ENCODE results near the gene ABCB11.
"Not testable (repeated sequence)": the region's sequence is repeated elsewhere in the genome, so short reads cannot be mapped to it uniquely, and the experiment has no call there.

Gene ABCB11
- total RNA-seq = 0 to 0.13 reads per million in 2 donors

DNA sequence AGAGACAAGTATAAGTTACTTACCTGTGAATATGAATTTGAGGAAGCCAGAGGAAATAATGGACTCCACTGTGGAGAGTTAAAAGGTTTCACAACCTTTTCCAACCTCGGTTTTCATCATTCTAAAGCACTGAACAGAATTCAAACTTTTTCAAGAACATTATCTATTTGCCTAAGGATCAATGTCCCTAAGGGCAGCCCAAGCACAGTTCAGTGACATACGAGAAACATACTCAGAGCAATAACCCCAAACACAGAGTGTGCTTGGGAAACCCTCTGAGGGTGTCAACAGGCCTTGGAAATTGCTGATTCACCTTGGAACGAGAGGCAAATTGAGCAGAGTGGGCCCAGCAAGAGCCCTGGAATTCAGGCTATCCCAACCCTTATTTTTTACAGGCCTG, at the start of gene ABCB11:
Gene ABCB11 (minus strand): TSS at position 123 of the 400 bp plus-strand sequence. CDS start 13,199 bp downstream, outside the sequence.
- DNase-seq = no peak

DNA sequence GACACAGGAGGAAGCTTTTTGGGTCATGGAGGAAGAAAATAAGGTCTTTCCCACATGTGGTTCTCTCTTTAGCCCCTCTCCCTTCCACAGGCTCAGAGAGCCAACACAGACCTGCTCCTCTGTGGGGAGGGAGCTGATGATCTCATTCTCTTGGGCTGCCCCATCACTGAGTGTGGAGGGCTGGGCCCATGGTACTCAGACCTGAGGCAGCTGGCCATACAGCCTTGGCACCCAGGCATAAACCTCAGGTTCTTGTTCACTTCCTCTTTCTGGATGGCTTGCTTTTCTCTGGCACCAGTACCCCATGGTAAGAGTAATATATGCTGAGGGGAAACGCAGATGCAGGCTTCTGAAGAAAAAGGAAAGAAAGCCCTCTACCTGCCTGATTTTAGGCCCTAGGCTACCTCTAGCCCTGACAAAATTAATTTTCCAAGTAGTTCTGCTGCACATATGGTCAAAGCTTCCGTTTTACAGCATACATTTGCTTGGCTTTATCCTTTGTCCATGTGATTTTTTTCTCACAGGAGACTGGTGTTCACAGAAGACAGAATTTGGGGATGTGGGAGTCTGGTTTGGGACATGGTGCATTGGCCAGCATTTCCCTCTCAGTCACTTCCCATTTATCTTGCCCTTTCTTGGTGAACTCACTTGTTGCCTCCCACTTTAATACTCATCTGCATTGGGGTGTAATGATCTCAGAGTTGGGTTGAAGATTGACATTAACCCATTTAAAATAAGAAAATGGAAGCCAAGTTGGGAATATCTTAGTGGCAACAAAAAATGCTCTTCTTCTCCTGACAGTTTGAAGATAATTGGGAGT, 49.3 kb upstream of the ABCB11 start:
- DNase-seq = no peak

DNA sequence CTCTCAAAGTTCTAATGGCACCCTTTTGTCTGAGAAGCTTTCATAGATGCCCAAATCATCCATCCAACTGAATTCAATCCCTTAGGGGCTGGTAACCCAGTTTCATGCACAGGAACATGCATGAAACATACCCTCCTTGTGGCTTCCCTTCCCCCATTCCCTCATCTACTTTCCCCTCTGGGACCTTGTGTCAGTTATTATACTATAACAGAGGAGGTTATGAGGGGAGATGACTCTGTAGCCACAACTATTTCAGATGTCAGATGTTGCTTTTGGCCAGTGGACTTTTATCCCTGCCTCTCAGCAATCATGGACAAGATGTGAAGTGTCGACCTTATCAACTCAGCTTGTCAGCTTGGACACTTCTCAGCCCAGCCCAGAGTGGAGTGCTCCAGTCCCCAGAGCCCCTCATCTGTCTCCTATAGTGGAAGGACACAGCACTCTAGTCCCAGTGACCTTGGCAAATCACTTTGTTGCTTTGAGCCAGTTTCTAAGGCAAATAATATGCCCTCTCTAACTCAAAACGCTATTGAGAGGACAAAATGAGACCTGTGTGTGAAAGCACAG, 46.6 kb upstream of the ABCB11 start:
- no peak for DNase-seq

- peak in 1 of 5 experiments; percentile 39 for DNase-seq
Observed at GRCh38 chr2:169073963-169074751, 43.0 kb upstream of the ABCB11 start.

GRCh38 chr2:169073211-169073962, 42.3 kb upstream of the ABCB11 start:
- no peak for DNase-seq

- peak in 1 of 5 experiments; percentile 38 for DNase-seq
Observed at GRCh38 chr2:169072163-169072925, 41.2 kb upstream of the ABCB11 start.

DNA sequence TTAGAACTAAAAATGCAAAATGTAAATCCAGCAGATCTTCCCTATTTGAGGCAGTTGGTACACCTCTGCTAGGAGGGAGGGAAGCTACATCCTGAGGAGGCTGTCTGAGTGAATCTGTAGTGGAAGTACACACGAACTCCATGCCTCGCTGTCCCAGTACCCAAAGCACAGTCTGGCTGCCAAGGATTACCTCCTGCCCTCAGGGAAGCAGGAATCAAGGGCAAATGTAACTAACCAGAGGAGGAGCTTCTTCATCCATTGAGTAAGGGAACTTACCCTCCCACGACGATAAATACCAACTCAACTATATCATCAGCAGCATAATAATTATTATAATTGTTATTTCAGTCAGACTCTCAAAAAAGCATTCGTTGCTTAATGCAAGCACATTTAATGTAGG, 40.3 kb upstream of the ABCB11 start:
- no peak for DNase-seq

- DNase-seq = no peak
Observed at GRCh38 chr2:169069833-169070232, 38.7 kb upstream of the ABCB11 start.

DNA sequence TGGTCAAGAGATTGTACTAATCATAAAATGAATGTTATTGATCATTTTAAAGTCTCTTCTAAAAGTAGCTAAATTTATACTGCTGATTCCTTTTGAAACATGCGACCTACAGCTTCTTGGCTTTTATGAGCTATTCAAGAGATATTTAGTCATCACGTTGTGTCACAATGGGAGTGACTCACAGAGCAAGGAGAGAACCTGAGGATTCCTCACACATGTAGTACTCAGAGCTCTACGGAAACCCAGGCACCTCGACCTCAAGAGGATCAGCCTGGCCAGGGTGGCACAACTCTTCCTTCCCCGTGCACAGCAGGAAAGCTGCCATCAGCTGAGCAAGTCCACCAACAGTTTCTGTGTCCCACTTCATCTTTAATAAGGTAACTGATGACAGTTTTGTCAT, 38.2 kb upstream of the ABCB11 start, which contains the start of gene DHRS9:
Gene DHRS9 (plus strand): TSS at position 223 of the 400 bp plus-strand sequence. CDS start 12,019 bp downstream, outside the sequence.
- DNase-seq = no peak

GRCh38 chr2:169066897-169067296, 35.8 kb upstream of the ABCB11 start:
- DNase-seq = no peak

- no peak for DNase-seq
Observed at GRCh38 chr2:169065864-169066517, 34.9 kb upstream of the ABCB11 start.

DNA sequence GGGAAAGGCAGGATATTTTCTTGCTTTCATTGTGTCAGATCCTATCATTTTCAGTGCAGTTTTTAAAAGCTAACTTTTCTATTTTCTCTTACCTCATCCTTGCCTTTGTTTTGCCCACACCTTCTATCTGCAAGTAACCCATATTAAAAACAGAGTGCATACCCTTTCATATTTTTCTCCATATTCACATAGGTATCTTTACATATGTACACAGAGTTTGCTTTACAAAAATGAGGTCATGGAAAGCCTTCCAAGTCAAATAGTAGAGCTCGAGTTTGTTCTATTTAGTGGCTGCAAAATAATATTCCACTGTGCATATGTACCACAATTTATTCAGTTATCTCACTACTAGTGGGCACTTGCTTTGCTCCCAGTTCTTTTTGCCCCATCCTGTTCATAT, 34.3 kb upstream of the ABCB11 start:
- DNase-seq = no peak

DNA sequence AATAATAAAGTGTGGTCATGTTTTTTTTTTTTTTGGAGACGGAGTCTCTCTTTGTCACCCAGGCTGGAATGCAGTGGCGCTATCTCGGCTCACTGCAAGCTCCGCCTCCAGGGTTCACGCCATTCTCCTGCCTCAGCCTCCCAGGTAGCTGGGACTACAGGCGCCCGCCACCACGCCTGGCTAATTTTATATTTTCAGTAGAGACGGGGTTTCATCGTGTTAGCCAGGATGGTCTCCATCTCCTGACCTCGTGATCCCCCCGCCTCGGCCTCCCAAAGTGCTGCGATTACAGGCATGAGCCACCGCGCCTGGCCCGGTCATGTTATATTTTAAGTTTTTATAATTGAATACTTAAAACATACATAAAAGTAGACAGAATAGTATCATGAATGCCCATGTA, 33.1 kb upstream of the ABCB11 start:
- DNase-seq = not testable (repeated sequence)

GRCh38 chr2:169054575-169054974, 23.5 kb upstream of the ABCB11 start:
- DNase-seq = not testable (repeated sequence)

DNA sequence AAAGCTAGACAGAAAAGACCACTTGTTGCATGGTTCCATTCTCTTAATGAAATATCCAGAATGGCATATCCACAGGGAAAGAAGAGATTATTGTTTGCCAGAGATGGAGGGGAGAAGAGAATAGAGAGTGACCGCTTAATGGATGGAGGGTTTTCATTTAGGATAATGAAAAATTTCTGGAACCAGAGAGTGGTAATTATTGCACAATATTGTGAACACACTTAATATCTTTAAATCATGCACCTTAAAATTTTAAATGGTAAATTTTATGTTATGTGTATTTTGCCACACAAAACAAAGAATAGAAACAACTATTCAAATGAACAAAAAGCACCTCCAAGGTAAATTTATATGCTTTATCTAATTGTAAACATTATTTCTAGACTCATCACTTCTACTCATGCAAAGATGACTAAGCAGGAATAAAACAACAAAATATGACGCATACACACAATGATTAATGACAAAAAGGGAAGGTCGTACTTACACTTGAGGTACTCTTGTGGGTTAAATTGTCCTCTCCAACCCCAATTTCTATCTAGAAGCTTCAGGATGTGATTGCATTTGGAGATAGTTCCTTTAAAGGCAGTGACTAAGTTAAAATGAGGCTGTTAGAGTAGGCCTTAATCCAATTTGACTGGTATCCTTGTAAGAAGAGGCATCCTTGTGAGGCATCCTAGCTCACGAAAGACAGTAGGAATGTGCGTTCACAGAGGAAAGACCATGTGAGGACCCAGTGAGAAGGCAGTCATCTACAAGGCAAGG, 19.5 kb upstream of the ABCB11 start:
- no peak for DNase-seq

DNA sequence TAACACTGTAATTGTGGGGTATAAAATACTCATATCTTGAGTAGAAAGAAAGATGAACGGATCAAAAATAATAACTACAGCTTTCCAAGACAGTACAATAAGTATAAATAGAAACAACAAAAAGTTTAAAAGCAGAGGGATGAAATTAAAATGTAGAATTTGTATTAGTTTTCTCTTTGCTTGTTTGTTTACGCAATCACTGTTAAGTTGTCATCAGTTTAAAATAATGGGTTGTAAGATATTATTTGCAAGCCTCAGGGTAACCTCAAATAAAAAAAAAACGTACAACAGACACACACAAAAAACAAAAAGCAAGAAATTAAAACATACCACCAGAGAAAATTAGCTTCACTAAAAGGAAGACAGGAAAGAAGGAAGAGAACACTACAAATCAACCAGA, 18.0 kb upstream of the ABCB11 start:
- DNase-seq = no peak

DNA sequence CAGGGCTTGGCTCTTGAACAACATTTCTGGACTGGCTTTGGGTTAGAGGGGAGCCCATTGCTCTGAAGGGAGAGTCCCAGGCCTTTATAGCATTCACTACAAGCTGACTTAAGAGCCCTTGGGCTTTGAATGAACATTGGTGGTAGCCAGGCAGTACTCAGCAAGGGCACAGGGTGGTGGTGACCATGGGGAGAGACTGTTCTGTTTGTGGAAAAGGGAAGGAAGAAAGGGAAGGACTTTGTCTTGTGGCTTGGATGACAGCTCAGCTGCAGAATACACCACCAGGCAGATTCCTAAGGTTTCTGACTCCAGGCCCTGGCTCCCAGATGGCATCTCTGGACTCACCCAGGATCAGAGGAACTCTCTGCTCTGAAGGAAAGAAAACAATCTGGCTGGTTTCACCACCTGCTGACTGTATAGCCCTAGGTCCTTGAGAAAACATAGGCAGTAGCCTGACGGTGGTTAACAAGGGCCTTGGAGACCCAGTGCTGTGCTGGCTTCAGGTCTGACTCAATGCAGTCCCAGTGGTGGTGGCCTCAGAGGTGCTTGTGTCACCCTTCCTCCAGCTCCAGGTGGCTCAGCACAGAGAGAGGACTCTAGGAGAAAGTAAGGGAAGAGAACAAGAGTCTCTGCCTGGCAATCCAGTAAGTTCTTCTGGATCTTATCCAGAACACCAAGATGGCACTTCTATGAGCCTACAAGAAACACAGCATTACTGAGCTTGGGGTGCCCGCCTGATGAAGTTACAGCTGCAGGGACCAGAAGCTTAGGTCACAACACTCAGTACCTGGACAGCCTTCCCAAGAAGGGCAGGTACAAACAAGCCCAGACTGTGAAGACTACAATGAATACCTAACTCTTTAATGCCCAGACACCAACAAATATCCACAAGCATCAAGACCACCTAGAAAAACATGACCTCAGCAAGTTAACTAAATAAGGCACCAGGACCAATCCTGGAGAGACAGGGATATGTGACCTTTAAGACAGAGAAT, 16.4 kb upstream of the ABCB11 start:
- DNase-seq = no peak

- no peak for DNase-seq
Observed at GRCh38 chr2:169046440-169047151, 15.5 kb upstream of the ABCB11 start.

All from T-helper 2 cell (primary cell).